Smooth muscle cell (in vitro differentiated cells): ENCODE data around the gene EBI3. TPM values are rescaled to one million over a fixed set of nuclear protein-coding genes. Genes with fewer than 3 reads are reported as not detected.

Experiments
- DNase-seq: peaks from one replicate; lab custom pipeline; 2025; ENCODE audit not compliant: unreplicated experiment; lab: John Stamatoyannopoulos, UW
- H2AFZ ChIP-seq: fragments of 200-600 bp; sonication (generic); 2 replicates; pipeline ENCODE4 v1.6.0; 2016; ENCODE audit warnings: antibody characterized with exemption, low read depth, mild to moderate bottlenecking
- H3F3A ChIP-seq: fragments of 200-600 bp; sonication (generic); 2 replicates; pipeline ENCODE4 v1.6.0; 2017; ENCODE audit warnings: antibody characterized with exemption, low read depth
- H3K27ac ChIP-seq: fragments of 200-600 bp; sonication (generic); 2 replicates; pipeline ENCODE4 v1.5.1; 2016; ENCODE audit warnings: low read depth, mild to moderate bottlenecking
- H3K27me3 ChIP-seq: fragments of 200-600 bp; sonication (generic); 2 replicates; pipeline ENCODE4 v1.6.1; 2016; ENCODE audit warnings: low read depth, mild to moderate bottlenecking
- H3K36me3 ChIP-seq: fragments of 200-600 bp; sonication (generic); 2 replicates; pipeline ENCODE4 v1.5.1; 2016; ENCODE audit warnings: low read depth
- H3K4me1 ChIP-seq: fragments of 200-600 bp; sonication (generic); 2 replicates; pipeline ENCODE4 v1.5.1; 2016; ENCODE audit warnings: low read depth
- H3K4me2 ChIP-seq: fragments of 200-600 bp; sonication (generic); 2 replicates; pipeline ENCODE4 v1.6.0; 2016; ENCODE audit warnings: mild to moderate bottlenecking
- H3K4me3 ChIP-seq: fragments of 200-600 bp; sonication (generic); 2 replicates; pipeline ENCODE4 v1.5.1; 2016; ENCODE audit warnings: mild to moderate bottlenecking
- H3K79me2 ChIP-seq: fragments of 200-600 bp; sonication (generic); 2 replicates; pipeline ENCODE4 v1.6.0; 2016; ENCODE audit warnings: low read depth, mild to moderate bottlenecking
- H3K9ac ChIP-seq: fragments of 200-600 bp; sonication (generic); 2 replicates; pipeline ENCODE4 v1.6.0; 2016; ENCODE audit warnings: low read depth
- H3K9me3 ChIP-seq: fragments of 200-600 bp; sonication (generic); replicated peaks from 2 replicates; pipeline ENCODE4 v1.5.1; 2016; ENCODE audit warnings: low read depth
- H4K20me1 ChIP-seq: fragments of 200-600 bp; sonication (generic); 2 replicates; pipeline ENCODE4 v1.6.0; 2016; ENCODE audit warnings: low read depth
- CTCF ChIP-seq: fragments of 200-600 bp; sonication (generic); IDR thresholded peaks from 2 replicates; pipeline ENCODE4 v1.5.1; 2017; ENCODE audit warnings: borderline replicate concordance, mild to moderate bottlenecking, antibody characterized with exemption; ENCODE audit not compliant: insufficient read depth, poor library complexity, severe bottlenecking
- WGBS: methylation state at CpG from one replicate; pipeline ENCODE4 v1.1.7; 2016; ENCODE audit warnings: low lambda C conversion rate; 5-methylcytosine and 5-hydroxymethylcytosine counted together
- polyA plus RNA-seq: library from polyadenylated mRNA; unstranded; fragments of >200 nt; fragmentation: Nextera tagmentation; extraction: Ambion mirVana; gene quantifications from 2 replicates; pipeline ENCODE4 v1.2.1, GENCODE V29; 2016
- total RNA-seq: library from RNA; depleted of rRNA; stranded (reverse); fragments of >200 nt; gene quantifications from 2 replicates; pipeline ENCODE4 v1.2.3, GENCODE V29; 2014

Gene EBI3
- total and polyA plus RNA-seq, 2 experiments from 2014 or later = 0.40 to 3.9 TPM

GRCh38 chr19:4278010-4278409, 48.7 kb downstream of the EBI3 start:
- Histone ChIP-seq H3K4me3 (no peak overlapping the region), H3F3A (no peaks in the 10 kb centered on the region), H3K9ac (no peak overlapping the region), H3K4me2 (peak overlapping the region; percentile 95), H2AFZ (no peak overlapping the region), H4K20me1 (no peaks in the 10 kb centered on the region), H3K4me1 (peaks cover 18% of the 10 kb centered on the region), H3K27me3 (peaks cover 26% of the 10 kb centered on the region), H3K9me3 (no peaks in the 10 kb centered on the region), H3K79me2 (no peaks in the 10 kb centered on the region), H3K27ac (no peak overlapping the region), H3K36me3 (no peaks in the 10 kb centered on the region)
- no peak for TF ChIP-seq CTCF
- 23% methylated on average over 4 of the region's 4 CpGs for WGBS
- DNase-seq = no peak

GRCh38 chr19:4278419-4279266, 49.3 kb downstream of the EBI3 start, which contains the start of gene SHD:
Gene SHD, plus strand, starts transcription at chr19:4279266. Its CDS starts 798 bp downstream, at chr19:4280064.
- Histone ChIP-seq H3F3A (no peaks in the 10 kb centered on the region), H3K36me3 (no peaks in the 10 kb centered on the region), H3K27ac (no peak within 1 kb of the TSS), H4K20me1 (no peaks in the 10 kb centered on the region), H3K79me2 (no peaks in the 10 kb centered on the region), H3K9ac (no peak within 1 kb of the TSS), H3K4me3 (peak within 1 kb of the TSS; percentile 51), H3K4me2 (peak within 1 kb of the TSS; percentile 95), H3K9me3 (no peaks in the 10 kb centered on the region), H3K4me1 (peaks cover 18% of the 10 kb centered on the region), H3K27me3 (peaks cover 26% of the 10 kb centered on the region), H2AFZ (no peak within 1 kb of the TSS)
- 2% methylated on average over 10 of the region's 44 CpGs for WGBS
- no peak for DNase-seq
- no peak for TF ChIP-seq CTCF

GRCh38 chr19:4279267-4279529, 49.9 kb downstream of the EBI3 start:
- Histone ChIP-seq H3K9me3 (no peaks in the 10 kb centered on the region), H3K4me3 (peak overlapping the region; percentile 51), H3K27me3 (peaks cover 26% of the 10 kb centered on the region), H3K4me1 (peaks cover 18% of the 10 kb centered on the region), H3K36me3 (no peaks in the 10 kb centered on the region), H3K9ac (no peak overlapping the region), H2AFZ (no peak overlapping the region), H3K79me2 (no peaks in the 10 kb centered on the region), H3K4me2 (peak overlapping the region; percentile 95), H4K20me1 (no peaks in the 10 kb centered on the region), H3F3A (no peaks in the 10 kb centered on the region), H3K27ac (no peak overlapping the region)
- DNase-seq = no peak
- WGBS = 0% methylated on average over 11 of the region's 30 CpGs
- TF ChIP-seq CTCF = no peak
